NB4 (cell line): ENCODE data around the gene AK9.

Source experiments
- DNase-seq: peaks from one replicate; pipeline ENCODE4 v3.0.0; 2010; ENCODE audit warnings: low read depth
- H3K4me3 ChIP-seq: one replicate; pipeline ENCODE4 v1.5.1; 2011; ENCODE audit warnings: mild to moderate bottlenecking, low read depth, low read length, moderate library complexity
- MYC ChIP-seq: IDR thresholded peaks from 2 replicates; pipeline ENCODE4 v1.6.1; 2011; ENCODE audit warnings: low read depth, low read length
- POLR2A ChIP-seq: IDR thresholded peaks from 2 replicates; pipeline ENCODE4 v1.6.1; 2011; ENCODE audit warnings: mild to moderate bottlenecking; ENCODE audit not compliant: insufficient read length; ENCODE audit errors: extremely low read depth
- TF ChIP-seq, protein P1 (sequence below): IDR thresholded peaks from 2 replicates; pipeline ENCODE4 v1.6.1; 2011; ENCODE audit warnings: low read depth, low read length
- TF ChIP-seq, protein P2 (sequence below): IDR thresholded peaks from one replicate; pipeline ENCODE4 v1.5.1; 2012; ENCODE audit warnings: low read depth, low read length

The AK9 gene

DNA sequence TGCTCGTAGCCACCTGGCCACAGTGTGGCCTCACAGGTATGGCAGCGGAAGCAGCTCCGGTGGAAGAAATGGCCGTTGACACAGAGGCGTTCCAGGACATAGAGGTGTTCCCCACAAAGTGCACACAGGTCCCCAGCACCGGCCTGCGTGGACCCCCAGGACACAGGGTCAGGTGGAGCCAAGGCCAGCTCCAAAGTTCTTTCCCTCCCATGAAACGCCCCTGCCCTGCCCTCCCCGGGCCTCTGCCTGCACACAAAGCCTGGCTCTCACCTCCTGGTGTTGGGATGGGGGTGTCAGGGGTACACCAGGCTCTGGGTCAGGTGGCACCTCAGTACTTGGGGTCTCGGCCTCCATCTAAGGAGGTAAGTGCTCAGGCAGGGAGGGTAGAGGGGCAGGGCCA, 243.9 kb downstream of the AK9 start:
- H3K4me3 ChIP-seq: no peak overlapping the region
- TF ChIP-seq, protein P1, sequence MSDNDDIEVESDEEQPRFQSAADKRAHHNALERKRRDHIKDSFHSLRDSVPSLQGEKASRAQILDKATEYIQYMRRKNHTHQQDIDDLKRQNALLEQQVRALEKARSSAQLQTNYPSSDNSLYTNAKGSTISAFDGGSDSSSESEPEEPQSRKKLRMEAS: no peak
- TF ChIP-seq, protein P2, sequence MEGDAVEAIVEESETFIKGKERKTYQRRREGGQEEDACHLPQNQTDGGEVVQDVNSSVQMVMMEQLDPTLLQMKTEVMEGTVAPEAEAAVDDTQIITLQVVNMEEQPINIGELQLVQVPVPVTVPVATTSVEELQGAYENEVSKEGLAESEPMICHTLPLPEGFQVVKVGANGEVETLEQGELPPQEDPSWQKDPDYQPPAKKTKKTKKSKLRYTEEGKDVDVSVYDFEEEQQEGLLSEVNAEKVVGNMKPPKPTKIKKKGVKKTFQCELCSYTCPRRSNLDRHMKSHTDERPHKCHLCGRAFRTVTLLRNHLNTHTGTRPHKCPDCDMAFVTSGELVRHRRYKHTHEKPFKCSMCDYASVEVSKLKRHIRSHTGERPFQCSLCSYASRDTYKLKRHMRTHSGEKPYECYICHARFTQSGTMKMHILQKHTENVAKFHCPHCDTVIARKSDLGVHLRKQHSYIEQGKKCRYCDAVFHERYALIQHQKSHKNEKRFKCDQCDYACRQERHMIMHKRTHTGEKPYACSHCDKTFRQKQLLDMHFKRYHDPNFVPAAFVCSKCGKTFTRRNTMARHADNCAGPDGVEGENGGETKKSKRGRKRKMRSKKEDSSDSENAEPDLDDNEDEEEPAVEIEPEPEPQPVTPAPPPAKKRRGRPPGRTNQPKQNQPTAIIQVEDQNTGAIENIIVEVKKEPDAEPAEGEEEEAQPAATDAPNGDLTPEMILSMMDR: no peak
- TF ChIP-seq MYC: no peak
- no peak for TF ChIP-seq POLR2A
- DNase-seq: no peak

DNA sequence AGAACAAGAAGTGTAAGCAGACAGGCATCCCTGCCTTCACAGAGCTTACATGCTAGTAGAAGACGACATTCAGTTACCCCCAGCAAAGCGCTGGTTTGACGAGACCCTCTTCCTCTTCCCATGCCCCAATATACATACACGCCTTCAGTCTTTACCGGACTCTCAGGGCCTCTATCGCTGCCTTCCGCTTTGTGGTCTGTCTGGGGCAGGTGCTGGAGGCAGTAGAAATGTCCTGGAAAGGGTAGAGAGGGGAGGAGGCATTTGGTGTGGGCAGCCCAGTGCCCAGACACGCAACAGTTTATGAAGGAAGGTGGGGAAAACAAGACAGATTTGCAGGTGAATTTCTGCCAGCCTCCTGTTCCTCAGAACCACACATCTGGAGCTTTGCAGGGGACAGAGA, 244.5 kb downstream of the AK9 start:
- no peak overlapping the region for H3K4me3 ChIP-seq
- no peak for DNase-seq
- TF ChIP-seq MYC (no peak), POLR2A (no peak)
- TF ChIP-seq, protein P2: no peak
- TF ChIP-seq, protein P1: no peak

DNA sequence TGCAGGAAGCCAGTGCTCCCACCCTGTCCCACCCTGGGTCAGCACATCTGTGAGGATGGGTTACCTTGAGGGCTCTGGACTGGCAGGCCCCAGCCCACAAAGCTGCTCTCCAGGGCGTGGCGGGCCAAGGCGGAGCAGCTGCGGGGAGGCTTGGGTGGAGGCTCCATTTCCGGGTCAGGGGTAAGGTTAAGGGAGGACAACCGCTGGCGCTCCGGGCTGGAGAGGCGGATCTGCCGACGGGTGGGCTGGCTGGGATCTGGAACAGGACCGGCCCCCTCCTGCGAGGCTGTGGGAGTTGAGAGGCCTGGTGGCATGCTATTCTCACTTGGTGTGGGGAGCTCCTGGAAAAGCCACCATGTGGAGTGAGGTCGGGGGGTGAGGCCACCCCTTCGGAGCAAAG, 244.9 kb downstream of the AK9 start:
- no peak overlapping the region for H3K4me3 ChIP-seq
- TF ChIP-seq, protein P1: no peak
- no peak for TF ChIP-seq POLR2A
- TF ChIP-seq, protein P2: no peak
- no peak for TF ChIP-seq MYC
- no peak for DNase-seq

DNA sequence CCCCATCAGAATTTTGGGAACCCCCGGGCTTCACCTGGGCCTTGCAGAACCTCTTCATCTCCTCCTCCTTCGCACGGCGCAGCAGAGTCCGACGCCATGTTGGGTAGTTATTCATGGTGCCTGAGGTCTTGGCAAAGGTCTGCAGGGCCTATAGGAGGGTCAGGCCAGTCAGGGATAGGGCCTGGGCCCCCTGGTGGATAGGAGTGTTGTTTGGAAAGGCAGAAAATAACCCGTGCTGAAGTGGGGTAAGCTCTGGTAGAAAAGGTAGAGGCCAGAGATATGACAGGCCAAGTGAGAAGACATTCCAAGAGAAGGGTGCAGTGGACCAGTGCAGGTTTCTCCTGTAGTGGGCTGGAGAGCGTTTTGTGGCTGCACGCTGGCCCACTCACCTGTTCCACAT, 245.6 kb downstream of the AK9 start:
- H3K4me3 ChIP-seq: no peak overlapping the region
- DNase-seq: no peak
- TF ChIP-seq MYC: no peak
- TF ChIP-seq POLR2A: no peak
- TF ChIP-seq, protein P2: no peak
- TF ChIP-seq, protein P1: no peak

DNA sequence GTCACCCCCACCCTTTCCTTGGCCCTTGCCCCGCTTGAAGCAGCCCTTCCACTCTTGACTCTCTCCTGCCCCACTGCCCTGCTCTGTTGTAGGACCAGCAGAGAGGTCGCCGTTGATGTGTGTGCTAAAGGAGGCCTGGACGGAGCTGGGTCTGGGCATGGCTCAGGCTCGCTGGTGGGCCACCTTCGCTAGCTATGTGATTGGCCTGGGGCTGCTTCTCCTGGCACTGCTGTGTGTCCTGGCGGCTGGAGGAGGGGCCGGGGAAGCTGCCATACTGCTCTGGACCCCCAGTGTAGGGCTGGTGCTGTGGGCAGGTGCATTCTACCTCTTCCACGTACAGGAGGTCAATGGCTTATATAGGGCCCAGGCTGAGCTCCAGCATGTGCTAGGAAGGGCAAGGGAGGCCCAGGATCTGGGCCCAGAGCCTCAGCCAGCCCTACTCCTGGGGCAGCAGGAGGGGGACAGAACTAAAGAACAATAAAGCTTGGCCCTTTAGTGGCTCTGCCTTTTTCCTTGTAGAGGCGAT, 247.5 kb downstream of the AK9 start:
- no peak overlapping the region for H3K4me3 ChIP-seq
- no peak for DNase-seq
- TF ChIP-seq, protein P2: no peak
- TF ChIP-seq MYC (no peak), POLR2A (no peak)
- TF ChIP-seq, protein P1: no peak
